Hair follicle dermal papilla cell (primary cell): ENCODE data around the gene ALAS2. TPM values are rescaled to one million over a fixed set of nuclear protein-coding genes. Genes with fewer than 3 reads are reported as not detected.

Experiments used
- total RNA-seq: library from RNA; depleted of rRNA; stranded (reverse); fragments of >200 nt; gene quantifications from 2 replicates; pipeline ENCODE4 v1.2.3, GENCODE V29; 2012

The ALAS2 gene, protein sequence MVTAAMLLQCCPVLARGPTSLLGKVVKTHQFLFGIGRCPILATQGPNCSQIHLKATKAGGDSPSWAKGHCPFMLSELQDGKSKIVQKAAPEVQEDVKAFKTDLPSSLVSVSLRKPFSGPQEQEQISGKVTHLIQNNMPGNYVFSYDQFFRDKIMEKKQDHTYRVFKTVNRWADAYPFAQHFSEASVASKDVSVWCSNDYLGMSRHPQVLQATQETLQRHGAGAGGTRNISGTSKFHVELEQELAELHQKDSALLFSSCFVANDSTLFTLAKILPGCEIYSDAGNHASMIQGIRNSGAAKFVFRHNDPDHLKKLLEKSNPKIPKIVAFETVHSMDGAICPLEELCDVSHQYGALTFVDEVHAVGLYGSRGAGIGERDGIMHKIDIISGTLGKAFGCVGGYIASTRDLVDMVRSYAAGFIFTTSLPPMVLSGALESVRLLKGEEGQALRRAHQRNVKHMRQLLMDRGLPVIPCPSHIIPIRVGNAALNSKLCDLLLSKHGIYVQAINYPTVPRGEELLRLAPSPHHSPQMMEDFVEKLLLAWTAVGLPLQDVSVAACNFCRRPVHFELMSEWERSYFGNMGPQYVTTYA
- total RNA-seq = not detected in 2 replicates

GRCh38 chrX:55030271-55031205, at the start of gene ALAS2:
TSS of gene ALAS2 (minus strand) at chrX:55030977. CDS start at chrX:55026000, 4,977 bp downstream.

GRCh38 chrX:55074851-55075467, 44.2 kb upstream of the ALAS2 start, which contains the start of gene PAGE2B:
TSS of gene PAGE2B (plus strand) at chrX:55075030. CDS start at chrX:55076042, 1,012 bp downstream.

DNA sequence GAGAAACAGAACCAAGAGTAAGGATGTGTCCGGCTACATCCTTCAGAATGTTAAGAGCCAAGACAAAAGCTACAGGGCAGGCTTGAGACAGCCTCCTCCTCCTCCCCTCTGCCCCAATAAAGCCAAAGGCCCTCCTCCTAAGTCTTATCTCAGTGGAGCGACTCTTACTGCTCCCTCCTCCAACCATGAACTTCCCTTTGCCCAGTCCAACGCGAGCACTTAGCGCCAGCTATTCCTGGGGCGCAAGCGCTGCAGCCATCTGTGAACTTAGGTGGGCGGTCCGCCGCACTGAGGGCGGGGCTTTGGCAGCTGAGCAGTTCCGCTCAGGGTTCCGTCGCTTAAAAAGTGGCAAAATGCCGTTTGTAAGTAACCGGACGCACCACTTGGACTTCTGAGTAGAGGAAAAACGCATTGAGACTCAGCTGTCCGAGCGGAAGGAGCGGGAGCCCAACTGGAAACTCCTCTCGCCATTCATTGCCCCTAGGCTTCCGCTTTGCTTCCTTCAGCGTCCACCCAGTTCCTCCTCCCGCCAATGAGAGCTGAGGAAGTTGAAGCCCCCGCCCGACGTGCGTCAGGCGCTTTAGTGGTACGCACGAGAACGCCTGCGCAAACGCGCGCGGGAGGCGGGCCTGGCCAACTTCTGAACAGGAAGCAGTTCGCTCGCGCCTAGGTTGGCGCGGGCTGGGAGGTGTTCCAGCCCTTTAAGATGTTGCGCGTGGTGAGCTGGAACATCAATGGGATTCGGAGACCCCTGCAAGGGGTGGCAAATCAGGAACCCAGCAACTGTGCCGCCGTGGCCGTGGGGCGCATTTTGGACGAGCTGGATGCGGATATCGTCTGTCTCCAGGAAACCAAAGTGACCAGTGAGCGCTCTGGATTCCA, 30.8 kb downstream of the ALAS2 start, which contains the start of gene APEX2:
TSS of gene APEX2 (plus strand) at position 647 of the 882 bp plus-strand sequence. CDS start at position 707, 60 bp downstream.

GRCh38 chrX:54994099-54994498, 36.7 kb downstream of the ALAS2 start, which contains the start of gene PFKFB1:
TSS of gene PFKFB1 (minus strand) at chrX:54994188. CDS start at chrX:54994007, 181 bp downstream.

Other genes with a start within 250 kb of the ALAS2 start
- gene ITIH6, start 232.7 kb downstream of the ALAS2 start, total RNA-seq = not detected in 2 replicates
- 288 and 308 TPM in 2 replicates for gene MAGED2, start 223.2 kb downstream of the ALAS2 start, total RNA-seq
- 21.0 and 24.2 TPM in 2 replicates for gene TRO, start 110.2 kb downstream of the ALAS2 start, total RNA-seq
- gene PFKFB1, start 36.8 kb downstream of the ALAS2 start, total RNA-seq = 0.12 and 0.16 TPM in 2 replicates
- 6.3 and 7.8 TPM in 2 replicates for gene APEX2, start 30.6 kb downstream of the ALAS2 start, total RNA-seq
- gene PAGE2B, start 44.1 kb upstream of the ALAS2 start, total RNA-seq = not detected in 2 replicates
- not detected in 2 replicates for gene PAGE2, start 58.0 kb upstream of the ALAS2 start, total RNA-seq
- gene PAGE5, start 189.4 kb upstream of the ALAS2 start, total RNA-seq = not detected in 2 replicates
- gene PAGE3, start 233.9 kb upstream of the ALAS2 start, total RNA-seq = not detected in 2 replicates